Neural progenitor cell (in vitro differentiated cells): Measurements from ENCODE around the gene IL6R.

Experiments
- EZH2phosphoT487 ChIP-seq: fragments of 200-600 bp; sonication (generic); IDR thresholded peaks from 2 replicates; pipeline ENCODE4 v1.6.1; 2017; ENCODE audit warnings: antibody characterized with exemption
- TF ChIP-seq, protein P1 (sequence below): fragments of 200-600 bp; sonication (generic); IDR thresholded peaks from 2 replicates; pipeline ENCODE4 v1.5.1; 2017; ENCODE audit warnings: antibody characterized with exemption, mild to moderate bottlenecking

- TF ChIP-seq, protein P1, sequence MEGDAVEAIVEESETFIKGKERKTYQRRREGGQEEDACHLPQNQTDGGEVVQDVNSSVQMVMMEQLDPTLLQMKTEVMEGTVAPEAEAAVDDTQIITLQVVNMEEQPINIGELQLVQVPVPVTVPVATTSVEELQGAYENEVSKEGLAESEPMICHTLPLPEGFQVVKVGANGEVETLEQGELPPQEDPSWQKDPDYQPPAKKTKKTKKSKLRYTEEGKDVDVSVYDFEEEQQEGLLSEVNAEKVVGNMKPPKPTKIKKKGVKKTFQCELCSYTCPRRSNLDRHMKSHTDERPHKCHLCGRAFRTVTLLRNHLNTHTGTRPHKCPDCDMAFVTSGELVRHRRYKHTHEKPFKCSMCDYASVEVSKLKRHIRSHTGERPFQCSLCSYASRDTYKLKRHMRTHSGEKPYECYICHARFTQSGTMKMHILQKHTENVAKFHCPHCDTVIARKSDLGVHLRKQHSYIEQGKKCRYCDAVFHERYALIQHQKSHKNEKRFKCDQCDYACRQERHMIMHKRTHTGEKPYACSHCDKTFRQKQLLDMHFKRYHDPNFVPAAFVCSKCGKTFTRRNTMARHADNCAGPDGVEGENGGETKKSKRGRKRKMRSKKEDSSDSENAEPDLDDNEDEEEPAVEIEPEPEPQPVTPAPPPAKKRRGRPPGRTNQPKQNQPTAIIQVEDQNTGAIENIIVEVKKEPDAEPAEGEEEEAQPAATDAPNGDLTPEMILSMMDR: no peak
- no peak for TF ChIP-seq EZH2phosphoT487
These were observed 66.2 kb downstream of the IL6R start for GRCh38 chr1:154471304-154471703.
